OCI-LY7 (cell line): ENCODE data around the gene ENTPD7. TPM values are rescaled to one million over a fixed set of nuclear protein-coding genes. Genes with fewer than 3 reads are reported as not detected.

Experiments used
- BruUV-seq: library from RNA; stranded (reverse); fragments of 400-500 nt; replicated peaks from 2 replicates; lab custom pipeline; 2021; lab: Mats Ljungman, UMichigan
- CTCF ChIA-PET: fragments of 300-600 bp; sonication (Branson Sonifier 250); formaldehyde crosslinking; loops from one replicate; lab custom pipeline; 2022; ENCODE audit warnings: antibody characterized with exemption; ENCODE audit not compliant: unreplicated experiment; lab: Charles Lee
- POLR2A ChIA-PET: fragments of 300-600 bp; sonication (Branson Sonifier 250); formaldehyde crosslinking; loops from one replicate; lab custom pipeline; 2022; ENCODE audit warnings: antibody characterized with exemption; lab: Charles Lee
- DNase-seq: peaks from one replicate; pipeline ENCODE4 v3.0.0-alpha.2; 2015; ENCODE audit warnings: low spot score
- H2AFZ ChIP-seq: fragments of 200-600 bp; sonication (generic), shearing (Covaris generic); 2 replicates; pipeline ENCODE4 v1.6.1; 2014; ENCODE audit warnings: mild to moderate bottlenecking, antibody characterized with exemption, low read length, moderate library complexity
- H3K27ac ChIP-seq: fragments of 200-600 bp; sonication (generic); 2 replicates; pipeline ENCODE4 v1.5.1; 2014; ENCODE audit warnings: mixed run types, low read depth, mild to moderate bottlenecking, moderate library complexity, low read length, inconsistent platforms; ENCODE audit not compliant: poor library complexity, severe bottlenecking
- H3K36me3 ChIP-seq: fragments of 200-600 bp; sonication (generic); 2 replicates; pipeline ENCODE4 v1.6.1; 2014; ENCODE audit warnings: mild to moderate bottlenecking, antibody characterized with exemption, low read length, moderate library complexity, mixed read lengths; ENCODE audit not compliant: insufficient read depth
- H3K4me1 ChIP-seq: fragments of 200-600 bp; sonication (generic); 2 replicates; pipeline ENCODE4 v1.5.1; 2014; ENCODE audit warnings: mild to moderate bottlenecking, low read length; ENCODE audit not compliant: insufficient read depth, poor library complexity, severe bottlenecking
- H3K4me2 ChIP-seq: fragments of 200-600 bp; sonication (generic); 2 replicates; pipeline ENCODE4 v1.6.1; 2014; ENCODE audit warnings: mild to moderate bottlenecking, low read length
- H3K4me3 ChIP-seq: fragments of 200-600 bp; sonication (generic); 2 replicates; pipeline ENCODE4 v1.5.1; 2014; ENCODE audit warnings: mild to moderate bottlenecking, low read depth, low read length; ENCODE audit not compliant: poor library complexity, severe bottlenecking
- H3K79me2 ChIP-seq: fragments of 200-600 bp; sonication (generic); 2 replicates; pipeline ENCODE4 v1.6.1; 2016; ENCODE audit warnings: low read depth, mild to moderate bottlenecking, low read length, moderate library complexity, mixed read lengths; ENCODE audit not compliant: insufficient read depth
- H3K9me2 ChIP-seq: fragments of 200-600 bp; sonication (generic); 2 replicates; pipeline ENCODE4 v1.6.1; 2016; ENCODE audit warnings: mild to moderate bottlenecking, low read length, mixed read lengths; ENCODE audit not compliant: insufficient read depth
- H3K9me3 ChIP-seq: fragments of 200-600 bp; sonication (generic); 2 replicates; pipeline ENCODE4 v1.6.1; 2014; ENCODE audit warnings: mild to moderate bottlenecking, mixed run types, low read length, mixed read lengths
- H4K20me1 ChIP-seq: fragments of 200-600 bp; sonication (generic); 2 replicates; pipeline ENCODE4 v1.6.1; 2014; ENCODE audit warnings: mild to moderate bottlenecking, antibody characterized with exemption, low read length, moderate library complexity, mixed read lengths; ENCODE audit not compliant: insufficient read depth
- EZH2phosphoT487 ChIP-seq: fragments of 200-600 bp; sonication (generic); IDR thresholded peaks from 2 replicates; pipeline ENCODE4 v1.6.1; 2018; ENCODE audit warnings: low read depth, borderline replicate concordance, mild to moderate bottlenecking, mixed run types, antibody characterized with exemption, low read length, moderate library complexity, mixed read lengths
- intact Hi-C: fragments of 100-400 bp; cut with micrococcal nuclease; formaldehyde crosslinking; loops from one replicate; pipeline ENCODE4 v1.10.0; 2022; ENCODE audit not compliant: unreplicated experiment
- total RNA-seq, 2 experiments: library from RNA; depleted of rRNA in 1 of 2; stranded (reverse); fragments of >200 nt in 1 of 2; shearing (Covaris generic) in 1 of 2; gene quantifications; 2 replicates each; pipeline ENCODE4 v1.2.3, GENCODE V29; 2014 to 2022
- TF ChIP-seq, protein P1 (sequence below): fragments of 200-600 bp; sonication (generic); conservative IDR thresholded peaks from 2 replicates; pipeline ENCODE4 v1.5.1; 2014; ENCODE audit warnings: mild to moderate bottlenecking, antibody characterized with exemption, low read length, moderate library complexity, mixed read lengths

Gene ENTPD7
- total RNA-seq, 2 experiments from 2014 or later, result 3.3 to 7.6 TPM

DNA sequence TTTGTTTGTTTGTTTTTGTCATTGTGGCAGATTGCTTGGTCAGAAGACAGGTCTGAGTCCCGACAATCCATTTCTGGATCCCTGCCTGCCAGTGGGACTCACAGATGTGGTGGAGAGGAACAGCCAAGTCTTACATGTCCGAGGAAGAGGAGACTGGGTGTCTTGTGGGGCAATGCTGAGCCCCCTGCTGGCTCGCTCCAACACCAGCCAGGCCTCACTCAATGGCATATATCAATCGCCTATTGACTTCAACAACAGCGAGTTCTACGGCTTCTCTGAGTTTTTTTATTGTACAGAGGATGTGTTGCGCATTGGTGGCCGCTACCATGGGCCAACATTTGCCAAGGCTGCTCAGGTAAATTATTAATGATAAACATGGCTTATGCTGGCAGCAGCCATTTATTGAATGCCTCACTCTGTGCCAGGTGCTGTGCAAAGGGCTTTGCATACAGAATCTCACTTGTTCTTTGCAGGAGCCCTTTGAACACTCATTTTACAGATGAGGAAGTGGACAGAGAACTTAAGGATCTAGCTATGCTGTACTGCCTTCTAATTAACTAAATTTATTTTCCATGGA lies 39.3 kb downstream of the ENTPD7 start:
- Histone ChIP-seq H3K4me3 (no peak overlapping the region), H3K27ac (no peak overlapping the region), H3K36me3 (no peaks in the 10 kb centered on the region), H3K9me2 (no peaks in the 10 kb centered on the region), H3K4me1 (no peaks in the 10 kb centered on the region), H3K4me2 (no peak overlapping the region), H2AFZ (no peak overlapping the region), H4K20me1 (no peaks in the 10 kb centered on the region), H3K79me2 (no peaks in the 10 kb centered on the region), H3K9me3 (no peaks in the 10 kb centered on the region)
- no peak for DNase-seq
- CTCF ChIA-PET, result no interaction called here
- intact Hi-C loops, result no loop called here
- BruUV-seq, result no TSS peak
- POLR2A ChIA-PET, result interaction anchor here (0.6 kb wide), 1 partner anchor 12 kb away, joined by 3 read pairs; no protein-coding TSS in a partner anchor
- TF ChIP-seq, protein P1, sequence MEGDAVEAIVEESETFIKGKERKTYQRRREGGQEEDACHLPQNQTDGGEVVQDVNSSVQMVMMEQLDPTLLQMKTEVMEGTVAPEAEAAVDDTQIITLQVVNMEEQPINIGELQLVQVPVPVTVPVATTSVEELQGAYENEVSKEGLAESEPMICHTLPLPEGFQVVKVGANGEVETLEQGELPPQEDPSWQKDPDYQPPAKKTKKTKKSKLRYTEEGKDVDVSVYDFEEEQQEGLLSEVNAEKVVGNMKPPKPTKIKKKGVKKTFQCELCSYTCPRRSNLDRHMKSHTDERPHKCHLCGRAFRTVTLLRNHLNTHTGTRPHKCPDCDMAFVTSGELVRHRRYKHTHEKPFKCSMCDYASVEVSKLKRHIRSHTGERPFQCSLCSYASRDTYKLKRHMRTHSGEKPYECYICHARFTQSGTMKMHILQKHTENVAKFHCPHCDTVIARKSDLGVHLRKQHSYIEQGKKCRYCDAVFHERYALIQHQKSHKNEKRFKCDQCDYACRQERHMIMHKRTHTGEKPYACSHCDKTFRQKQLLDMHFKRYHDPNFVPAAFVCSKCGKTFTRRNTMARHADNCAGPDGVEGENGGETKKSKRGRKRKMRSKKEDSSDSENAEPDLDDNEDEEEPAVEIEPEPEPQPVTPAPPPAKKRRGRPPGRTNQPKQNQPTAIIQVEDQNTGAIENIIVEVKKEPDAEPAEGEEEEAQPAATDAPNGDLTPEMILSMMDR, result peak; percentile 55
- no peak for TF ChIP-seq EZH2phosphoT487

DNA sequence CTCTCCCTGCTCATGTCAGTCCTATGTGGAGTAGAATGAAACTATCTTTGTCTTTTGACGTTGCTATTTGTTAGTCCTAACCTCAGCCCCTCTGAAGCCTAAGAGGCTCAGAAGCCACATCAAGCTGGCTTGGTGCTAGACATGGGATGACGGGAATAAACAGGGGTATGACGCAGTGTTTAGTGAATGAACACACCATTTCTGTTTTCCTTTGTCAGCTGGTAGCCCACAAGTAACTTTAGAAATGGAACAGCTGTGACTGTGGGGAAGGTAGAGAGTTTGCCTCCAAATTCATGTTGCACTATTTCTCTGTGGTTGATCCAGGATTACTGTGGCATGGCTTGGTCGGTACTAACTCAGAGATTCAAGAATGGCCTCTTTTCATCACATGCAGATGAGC lies 41.3 kb downstream of the ENTPD7 start:
- Histone ChIP-seq H3K79me2 (no peaks in the 10 kb centered on the region), H3K9me3 (no peaks in the 10 kb centered on the region), H3K36me3 (no peaks in the 10 kb centered on the region), H3K4me3 (no peak overlapping the region), H3K9me2 (no peaks in the 10 kb centered on the region), H4K20me1 (no peaks in the 10 kb centered on the region), H3K4me2 (no peak overlapping the region), H2AFZ (no peak overlapping the region), H3K27ac (no peak overlapping the region), H3K4me1 (no peaks in the 10 kb centered on the region)
- CTCF ChIA-PET, result no interaction called here
- POLR2A ChIA-PET, result no interaction called here
- intact Hi-C loops, result no loop called here
- TF ChIP-seq, protein P1, result no peak
- TF ChIP-seq EZH2phosphoT487, result no peak
- no peak for DNase-seq
- no TSS peak for BruUV-seq

DNA sequence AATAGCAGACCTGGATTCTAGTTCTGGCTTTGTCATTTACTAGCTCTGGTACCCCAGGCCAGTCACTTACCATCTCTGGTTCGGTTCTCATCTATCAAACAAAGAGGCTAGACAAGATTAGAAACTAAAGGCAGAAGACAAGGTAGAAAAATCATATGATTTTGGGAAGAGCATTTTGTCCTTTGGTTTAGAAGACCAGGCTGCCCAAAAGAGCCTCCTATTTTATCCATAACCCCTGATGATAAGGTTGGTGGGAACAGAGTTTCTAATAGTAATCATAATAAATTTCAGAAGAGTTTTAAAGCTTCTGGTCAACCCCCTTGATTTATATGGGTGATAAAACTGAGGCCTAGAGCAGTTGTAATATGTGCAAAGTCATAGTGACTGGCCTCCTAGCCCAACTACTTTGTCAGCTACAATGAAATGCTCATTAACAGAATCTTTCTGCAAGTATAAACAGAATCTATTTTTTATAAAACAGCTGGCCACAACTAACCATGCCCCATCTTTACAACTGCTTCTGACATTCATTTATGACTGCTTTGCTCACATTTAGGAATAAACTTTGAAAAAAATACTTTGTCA lies 49.2 kb downstream of the ENTPD7 start:
- CTCF ChIA-PET, result no interaction called here
- Histone ChIP-seq H3K4me1 (no peaks in the 10 kb centered on the region), H3K4me2 (no peak overlapping the region), H3K27ac (no peak overlapping the region), H4K20me1 (no peaks in the 10 kb centered on the region), H3K9me3 (no peaks in the 10 kb centered on the region), H3K36me3 (peaks cover 16% of the 10 kb centered on the region; the same call in 1 of the 2 replicates), H2AFZ (no peak overlapping the region), H3K9me2 (no peaks in the 10 kb centered on the region), H3K79me2 (no peaks in the 10 kb centered on the region), H3K4me3 (no peak overlapping the region)
- intact Hi-C loops, result no loop called here
- TF ChIP-seq, protein P1, result no peak
- no peak for TF ChIP-seq EZH2phosphoT487
- no TSS peak for BruUV-seq
- DNase-seq, result no peak
- POLR2A ChIA-PET, result no interaction called here
